NCI-H82 treated with DMSO at 0.1 percent for 48 hours (cell line): ENCODE measurements around the gene LTBR.
A peak's percentile ranks its signal among the peaks of the same experiment; 100 is the strongest.

ENCODE experiments used
- DNase-seq: peaks from one replicate; lab custom pipeline; 2025; ENCODE audit not compliant: unreplicated experiment; lab: John Stamatoyannopoulos, UW

Gene LTBR

DNA sequence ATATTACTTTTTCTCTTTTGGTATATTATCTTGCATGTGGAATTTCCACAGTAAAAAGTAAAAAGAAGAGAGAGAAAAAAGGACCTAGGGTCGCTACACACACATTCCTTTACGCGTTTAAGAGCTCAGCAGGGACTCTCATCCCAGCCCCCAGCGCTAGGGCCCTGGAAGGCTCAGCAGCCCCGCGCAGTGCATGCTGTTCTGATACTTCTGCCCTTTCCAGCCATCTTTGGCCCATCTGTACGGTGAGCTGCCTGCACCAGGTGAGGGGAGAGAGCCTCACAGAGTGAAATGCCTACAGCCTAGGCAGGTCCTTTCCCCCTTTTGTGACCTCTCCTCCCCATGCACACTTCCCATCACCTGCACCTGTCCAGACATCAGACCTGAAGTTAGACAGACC is 1.6 kb upstream of the LTBR start:
- DNase-seq, result no peak

DNA sequence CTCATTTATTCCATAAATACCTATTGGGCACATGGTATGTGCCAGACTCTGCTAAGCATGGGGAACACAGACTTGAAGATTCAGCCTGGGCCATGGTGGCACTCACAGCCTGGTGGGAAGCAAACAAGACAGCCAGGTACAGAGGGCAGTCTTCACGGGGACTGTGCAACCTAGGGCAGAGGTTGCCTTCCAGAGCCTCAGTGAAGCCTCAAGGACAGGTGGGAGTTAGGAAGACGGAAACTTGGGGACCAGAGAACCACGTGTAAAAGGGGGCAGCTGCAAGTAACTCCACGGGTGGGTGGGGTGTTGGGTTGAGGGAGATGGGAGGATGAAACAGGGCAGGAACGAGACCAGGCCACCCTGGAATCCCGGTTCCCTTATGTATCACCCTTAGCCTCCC is 980 bp upstream of the LTBR start:
- no peak for DNase-seq

DNA sequence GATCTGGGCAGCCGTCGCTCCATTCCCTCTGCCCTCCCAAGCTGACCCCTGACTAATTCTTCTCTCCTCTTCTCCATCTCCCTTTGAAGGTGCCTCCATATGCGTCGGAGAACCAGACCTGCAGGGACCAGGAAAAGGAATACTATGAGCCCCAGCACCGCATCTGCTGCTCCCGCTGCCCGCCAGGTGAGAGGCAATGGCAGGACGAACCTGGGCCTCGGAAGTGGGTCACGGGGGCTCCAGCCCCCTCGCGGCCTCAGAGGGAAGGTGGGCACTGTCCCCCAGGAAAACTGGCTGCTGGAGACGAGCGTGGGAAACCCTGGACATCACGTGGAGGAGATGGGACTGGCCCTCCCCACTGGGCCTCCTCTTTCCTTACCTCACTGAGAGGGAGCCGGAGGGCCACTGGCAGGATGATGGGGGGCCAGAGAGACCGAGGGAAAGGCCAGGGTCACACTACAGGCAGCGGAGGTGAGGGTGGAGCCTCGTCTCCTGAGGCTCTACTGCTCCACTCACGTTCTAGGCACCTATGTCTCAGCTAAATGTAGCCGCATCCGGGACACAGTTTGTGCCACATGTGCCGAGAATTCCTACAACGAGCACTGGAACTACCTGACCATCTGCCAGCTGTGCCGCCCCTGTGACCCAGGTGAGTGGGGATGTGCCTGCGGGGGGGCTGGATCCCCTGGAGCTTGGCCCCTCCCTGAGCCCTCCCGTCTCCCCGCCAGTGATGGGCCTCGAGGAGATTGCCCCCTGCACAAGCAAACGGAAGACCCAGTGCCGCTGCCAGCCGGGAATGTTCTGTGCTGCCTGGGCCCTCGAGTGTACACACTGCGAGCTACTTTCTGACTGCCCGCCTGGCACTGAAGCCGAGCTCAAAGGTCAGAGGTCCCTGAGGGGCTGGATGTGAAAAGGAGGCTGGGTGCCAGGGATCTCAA is 806 bp downstream of the LTBR start:
- DNase-seq, result no peak

DNA sequence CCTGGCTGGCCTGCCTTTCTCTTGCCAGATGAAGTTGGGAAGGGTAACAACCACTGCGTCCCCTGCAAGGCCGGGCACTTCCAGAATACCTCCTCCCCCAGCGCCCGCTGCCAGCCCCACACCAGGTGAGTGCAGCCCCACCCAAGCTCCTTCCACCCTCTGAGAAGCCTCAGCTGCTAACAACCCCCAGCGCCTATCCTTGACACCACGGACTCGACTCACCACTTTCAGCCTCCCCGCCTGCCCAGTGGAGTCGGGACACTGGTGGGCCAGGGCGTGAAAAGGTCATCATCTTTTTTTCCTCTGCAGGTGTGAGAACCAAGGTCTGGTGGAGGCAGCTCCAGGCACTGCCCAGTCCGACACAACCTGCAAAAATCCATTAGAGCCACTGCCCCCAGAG is 2.1 kb downstream of the LTBR start:
- DNase-seq, result no peak

DNA sequence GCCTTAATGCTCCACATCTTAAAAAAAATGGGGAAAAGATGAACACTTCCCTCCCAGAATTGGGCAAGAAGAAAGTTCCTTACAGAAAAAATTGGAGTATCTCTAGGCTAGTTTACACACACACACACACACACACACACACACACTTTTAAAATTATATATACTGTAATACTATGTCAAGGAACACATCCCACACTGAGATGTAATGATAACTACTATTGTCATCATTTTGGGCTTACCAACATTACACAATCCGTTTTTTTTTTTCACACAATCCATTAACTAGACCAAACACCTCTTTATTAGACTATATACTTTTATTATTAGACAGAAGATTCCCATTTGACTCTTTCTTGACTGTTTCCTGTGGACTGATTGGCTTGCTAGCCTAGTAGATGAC is 2.5 kb downstream of the LTBR start:
- no peak for DNase-seq

DNA sequence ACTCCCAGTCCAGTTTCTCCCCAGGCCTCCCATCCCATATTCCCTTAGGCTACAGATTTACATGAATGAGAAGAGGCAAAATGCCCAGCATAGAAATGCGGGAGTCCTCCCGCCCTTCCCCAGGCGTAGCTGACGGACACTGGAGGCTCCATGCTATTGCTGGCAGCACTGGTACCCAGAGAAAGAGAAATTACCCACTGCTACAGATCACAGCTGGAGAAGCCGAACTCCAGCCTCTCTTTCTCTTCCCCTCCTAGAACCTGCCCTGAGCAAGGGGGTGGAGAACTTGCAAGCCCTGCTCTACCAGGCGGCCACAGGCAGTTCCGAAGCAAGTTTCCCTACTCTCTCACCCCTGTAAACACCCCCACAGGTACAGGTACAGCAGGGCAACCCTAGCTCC is 3.6 kb downstream of the LTBR start:
- no peak for DNase-seq

DNA sequence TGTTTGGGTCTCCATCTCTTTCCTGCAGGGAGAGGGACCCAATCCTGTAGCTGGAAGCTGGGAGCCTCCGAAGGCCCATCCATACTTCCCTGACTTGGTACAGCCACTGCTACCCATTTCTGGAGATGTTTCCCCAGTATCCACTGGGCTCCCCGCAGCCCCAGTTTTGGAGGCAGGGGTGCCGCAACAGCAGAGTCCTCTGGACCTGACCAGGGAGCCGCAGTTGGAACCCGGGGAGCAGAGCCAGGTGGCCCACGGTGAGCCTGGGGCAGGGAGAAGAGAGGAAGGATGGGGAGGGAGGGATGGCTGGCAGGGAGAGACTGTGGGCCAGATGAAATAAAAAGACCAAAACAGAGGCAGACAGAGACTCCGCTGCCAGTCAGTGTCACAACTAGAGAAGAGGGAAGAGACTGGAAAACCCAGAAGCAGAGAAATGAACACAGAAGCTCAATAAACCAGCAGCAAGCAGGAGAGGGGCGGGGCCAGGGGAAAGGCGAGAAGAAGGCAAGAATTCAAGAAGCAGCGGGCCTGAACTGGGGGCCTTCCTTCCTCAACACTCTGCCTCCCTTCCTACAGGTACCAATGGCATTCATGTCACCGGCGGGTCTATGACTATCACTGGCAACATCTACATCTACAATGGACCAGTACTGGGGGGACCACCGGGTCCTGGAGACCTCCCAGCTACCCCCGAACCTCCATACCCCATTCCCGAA is 6.3 kb downstream of the LTBR start:
- DNase-seq, result no peak

DNA sequence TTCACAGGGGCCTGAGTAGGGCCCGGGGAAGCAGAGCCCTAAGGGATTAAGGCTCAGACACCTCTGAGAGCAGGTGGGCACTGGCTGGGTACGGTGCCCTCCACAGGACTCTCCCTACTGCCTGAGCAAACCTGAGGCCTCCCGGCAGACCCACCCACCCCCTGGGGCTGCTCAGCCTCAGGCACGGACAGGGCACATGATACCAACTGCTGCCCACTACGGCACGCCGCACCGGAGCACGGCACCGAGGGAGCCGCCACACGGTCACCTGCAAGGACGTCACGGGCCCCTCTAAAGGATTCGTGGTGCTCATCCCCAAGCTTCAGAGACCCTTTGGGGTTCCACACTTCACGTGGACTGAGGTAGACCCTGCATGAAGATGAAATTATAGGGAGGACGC is 7.1 kb downstream of the LTBR start:
- DNase-seq, result no peak

DNA sequence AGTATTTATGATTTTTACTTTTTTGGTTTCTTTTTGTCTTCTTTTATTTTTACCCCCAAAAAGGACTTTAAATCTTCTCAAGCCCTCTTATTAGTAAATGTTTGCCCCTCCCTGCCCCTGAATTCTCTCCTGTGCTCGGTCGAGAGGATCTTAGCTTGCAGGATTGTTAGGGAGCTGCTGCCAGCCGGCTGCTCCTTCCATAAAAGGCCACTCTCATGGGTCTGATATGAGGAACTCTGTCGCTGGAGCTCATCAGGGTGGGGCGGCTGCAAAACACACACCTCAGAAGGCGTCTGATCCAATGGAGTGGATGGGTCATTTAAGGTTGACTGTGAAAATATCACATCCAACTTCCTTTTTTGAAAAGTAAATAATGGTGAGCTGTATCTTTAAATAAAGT is 8.5 kb downstream of the LTBR start:
- no peak for DNase-seq

DNA sequence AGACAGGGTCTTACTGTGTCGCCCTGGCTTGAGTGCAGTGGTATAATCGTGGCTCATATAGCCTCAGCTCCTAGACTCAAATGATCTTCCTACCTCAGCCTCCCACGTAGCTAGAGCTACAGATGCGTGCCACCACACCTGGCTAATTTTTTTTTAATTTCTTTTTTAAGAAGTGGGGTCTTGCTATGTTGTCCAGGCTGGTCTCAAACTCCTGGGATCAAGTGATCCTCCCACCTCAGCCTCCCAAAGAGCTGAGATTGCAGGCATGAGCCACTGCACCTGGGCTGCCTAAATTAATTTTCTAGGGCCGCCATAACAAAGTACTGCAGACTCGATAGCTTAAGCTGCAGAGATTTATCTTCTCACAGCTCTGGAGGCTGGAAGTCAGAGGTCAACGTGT is 9.1 kb downstream of the LTBR start:
- DNase-seq, result no peak

DNA sequence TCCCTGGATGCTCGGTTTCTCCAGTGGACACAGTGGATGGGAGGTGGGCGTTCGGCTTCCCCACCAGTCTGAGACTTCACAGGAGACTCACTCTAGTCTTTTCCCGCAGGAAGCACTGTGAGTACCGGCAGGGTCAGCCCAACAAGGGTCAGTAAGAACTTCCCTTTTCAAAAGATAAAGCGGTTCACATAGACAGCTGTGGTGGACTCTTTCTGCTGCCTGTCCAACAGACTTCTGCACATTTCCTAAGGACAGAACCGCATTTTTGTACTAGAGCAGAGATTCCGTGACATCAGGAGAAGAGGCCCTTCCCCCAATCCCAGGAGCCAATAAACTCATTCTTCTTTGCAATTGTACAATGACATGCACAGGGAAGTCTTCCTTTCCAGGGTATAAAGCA is 10.4 kb downstream of the LTBR start:
- no peak for DNase-seq

DNA sequence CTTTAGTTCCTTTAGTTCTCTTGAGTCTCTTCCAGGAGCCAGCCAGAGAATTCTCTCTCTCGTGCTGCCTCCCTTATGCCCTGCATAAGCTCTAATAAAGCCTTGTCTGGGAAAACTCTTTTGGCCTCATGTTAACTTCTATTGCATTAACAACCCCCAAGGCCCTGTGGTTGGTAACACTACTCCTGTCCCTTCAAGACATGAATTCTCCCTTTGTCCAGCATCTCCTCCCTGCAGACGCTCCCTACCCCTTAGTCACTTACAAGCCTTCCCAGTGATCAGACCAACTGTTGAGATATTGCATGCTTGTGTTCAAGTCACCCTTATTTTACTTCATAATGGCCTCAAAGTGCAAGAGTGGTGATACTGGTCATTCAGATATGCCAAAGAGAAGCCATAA is 12.1 kb downstream of the LTBR start:
- DNase-seq, result no peak

DNA sequence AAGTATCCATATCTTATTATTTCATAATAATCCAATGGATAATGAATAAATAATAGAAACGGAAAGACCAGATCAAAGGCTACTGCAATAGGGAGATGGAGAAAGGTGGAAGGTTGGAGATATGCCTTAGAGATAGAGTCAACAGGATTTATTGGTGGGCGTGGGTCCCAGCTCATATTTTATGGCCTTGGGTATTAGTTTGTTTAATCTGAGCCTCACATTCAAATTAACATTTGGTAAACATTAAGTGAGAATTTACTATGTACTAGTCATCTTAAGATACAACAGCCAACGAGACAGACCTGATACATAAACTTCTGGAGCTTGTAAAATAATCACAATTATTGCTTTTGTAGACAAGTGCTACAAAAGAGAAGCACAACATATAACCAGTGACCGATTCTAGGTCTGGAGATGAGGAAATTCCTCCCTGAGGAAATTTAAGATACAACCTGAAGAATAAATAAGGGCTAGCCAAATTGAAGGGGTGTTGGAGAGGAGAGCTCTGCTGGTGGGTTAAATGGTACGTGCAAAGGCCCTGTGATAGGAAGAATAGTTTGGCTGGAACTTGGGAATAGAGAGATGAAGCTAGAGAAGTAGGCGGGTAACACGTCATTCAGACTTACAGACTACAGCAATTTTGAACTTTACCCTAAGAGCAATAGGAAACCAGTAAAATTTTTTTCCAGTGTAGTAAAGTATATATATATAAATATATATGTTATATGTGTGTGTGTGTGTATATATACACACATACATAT is 16.1 kb downstream of the LTBR start:
- DNase-seq, result no peak

DNA sequence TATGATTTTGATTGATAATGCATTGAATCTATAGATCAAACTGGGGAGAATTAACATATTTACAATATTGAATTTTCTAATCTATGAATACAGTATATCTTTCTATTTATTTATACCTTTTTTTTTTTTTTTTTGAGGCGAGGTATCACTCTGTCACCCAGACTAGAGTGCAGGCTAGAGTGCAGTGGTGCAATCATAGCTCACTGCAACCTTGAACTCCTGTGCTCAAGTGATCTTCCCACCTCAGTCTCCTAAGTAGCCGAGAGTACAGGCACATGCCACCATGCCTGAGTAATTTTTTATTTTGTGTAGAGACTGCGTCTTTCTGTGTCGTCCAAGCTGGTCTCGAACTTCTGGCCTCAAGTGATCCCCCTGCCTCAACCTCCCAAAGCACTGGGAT is 20.4 kb downstream of the LTBR start:
- DNase-seq, result no peak

DNA sequence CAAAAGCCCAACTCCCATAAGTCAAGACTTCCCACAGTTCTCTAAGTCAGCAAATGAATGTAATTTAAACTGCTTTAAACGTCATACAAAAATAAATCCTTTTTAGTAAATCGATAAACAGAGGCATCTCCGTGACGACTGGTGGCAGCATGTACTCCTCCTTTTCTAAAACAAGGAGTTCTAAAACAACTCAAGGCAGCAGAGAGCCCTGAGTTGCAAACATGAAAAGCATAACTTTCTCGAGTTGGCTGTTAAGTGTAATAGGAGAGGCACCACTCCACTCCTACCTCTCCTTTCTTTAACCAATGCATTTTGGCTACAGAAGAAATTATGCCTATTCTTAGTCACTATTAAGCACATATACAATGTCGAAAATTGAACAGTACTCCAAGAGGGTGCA is 22.0 kb downstream of the LTBR start:
- no peak for DNase-seq

DNA sequence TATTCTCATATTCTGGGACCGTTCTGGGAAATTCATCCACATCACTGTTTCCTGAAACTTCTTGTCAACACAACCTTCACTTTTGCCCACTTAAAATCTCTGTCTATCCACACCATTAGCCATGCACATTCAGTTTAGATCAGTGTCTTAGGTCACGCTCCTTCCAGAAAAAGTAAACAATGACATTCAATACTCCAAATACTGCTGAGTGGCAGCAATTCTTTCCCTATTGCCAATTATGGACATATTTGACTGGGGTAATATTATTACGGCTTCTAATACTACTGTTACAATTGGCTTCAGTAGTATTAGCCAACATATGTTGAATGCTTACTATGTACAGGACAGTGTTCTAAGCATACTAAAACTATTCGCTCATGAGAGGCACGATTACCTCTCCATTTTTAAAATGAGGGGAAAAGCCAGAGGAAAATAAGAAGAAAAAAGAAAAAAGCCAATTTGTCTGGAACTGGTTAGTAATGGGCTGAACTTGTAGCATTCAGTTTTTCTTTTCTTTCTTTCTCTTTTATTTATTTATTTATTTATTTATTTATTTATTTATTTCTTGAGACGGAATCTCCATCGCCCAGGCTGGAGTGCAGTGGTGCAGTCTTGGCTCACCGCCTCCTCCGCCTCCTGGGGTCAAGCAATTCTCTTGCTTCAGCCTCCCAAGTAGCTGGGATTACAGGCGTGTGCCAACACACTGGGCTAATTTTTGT is 23.4 kb downstream of the LTBR start:
- no peak for DNase-seq

DNA sequence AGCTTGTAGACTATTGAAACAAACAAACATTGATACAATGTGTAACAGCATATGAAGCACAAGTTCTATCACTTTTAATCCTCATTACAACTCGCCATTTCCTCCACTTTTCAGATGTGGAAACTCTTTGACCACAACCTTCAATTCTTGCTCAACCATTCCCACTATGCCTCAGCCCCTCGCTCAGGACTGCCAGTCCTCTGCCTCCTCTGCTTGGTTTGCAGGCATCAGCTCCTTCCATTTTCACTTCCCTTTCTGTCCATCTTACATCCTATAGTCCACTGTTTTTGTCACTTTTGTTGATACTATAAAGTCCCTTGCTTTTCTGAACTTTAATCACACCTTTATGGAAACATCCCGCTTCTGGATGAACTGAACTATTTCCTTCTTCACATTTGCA is 32.6 kb downstream of the LTBR start:
- DNase-seq, result no peak

DNA sequence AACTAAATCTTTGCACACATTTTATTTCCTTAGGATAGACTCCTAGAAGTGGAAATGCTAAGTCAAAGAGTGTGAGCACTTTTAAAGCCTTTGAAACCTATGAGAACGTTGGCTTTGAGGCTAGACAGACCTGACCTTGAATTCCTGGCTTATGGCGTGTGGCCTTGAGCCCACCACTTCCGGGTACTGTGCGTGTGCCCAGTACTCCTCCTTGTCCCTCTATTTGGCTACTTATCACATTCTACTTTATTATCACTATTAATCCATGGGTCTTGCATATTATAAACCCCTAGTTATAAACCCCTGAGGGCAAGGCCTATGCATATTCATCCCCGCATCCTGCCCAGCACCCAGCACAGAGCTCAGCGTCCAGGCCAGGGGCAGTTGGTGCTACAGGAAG is 34.8 kb downstream of the LTBR start:
- no peak for DNase-seq

DNA sequence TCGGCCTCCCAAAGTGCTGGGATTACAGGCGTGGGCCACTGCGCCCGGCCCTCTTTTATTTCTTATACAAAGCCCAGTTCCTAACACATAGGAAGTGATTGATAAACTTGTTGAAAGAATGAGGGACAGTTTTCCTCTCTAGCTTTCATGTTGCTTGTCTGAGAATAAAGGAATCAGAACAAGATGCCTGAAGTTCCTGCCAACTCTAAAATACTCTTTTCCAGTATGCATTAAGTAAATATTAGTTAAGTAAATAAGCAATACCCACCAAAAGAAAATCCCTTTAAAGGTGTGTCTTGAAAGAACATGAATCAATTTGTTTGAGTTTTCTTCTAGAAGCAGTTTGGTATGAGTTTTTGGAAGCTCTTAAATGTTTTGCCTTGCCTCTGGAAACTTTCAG is 36.4 kb downstream of the LTBR start:
- no peak for DNase-seq

DNA sequence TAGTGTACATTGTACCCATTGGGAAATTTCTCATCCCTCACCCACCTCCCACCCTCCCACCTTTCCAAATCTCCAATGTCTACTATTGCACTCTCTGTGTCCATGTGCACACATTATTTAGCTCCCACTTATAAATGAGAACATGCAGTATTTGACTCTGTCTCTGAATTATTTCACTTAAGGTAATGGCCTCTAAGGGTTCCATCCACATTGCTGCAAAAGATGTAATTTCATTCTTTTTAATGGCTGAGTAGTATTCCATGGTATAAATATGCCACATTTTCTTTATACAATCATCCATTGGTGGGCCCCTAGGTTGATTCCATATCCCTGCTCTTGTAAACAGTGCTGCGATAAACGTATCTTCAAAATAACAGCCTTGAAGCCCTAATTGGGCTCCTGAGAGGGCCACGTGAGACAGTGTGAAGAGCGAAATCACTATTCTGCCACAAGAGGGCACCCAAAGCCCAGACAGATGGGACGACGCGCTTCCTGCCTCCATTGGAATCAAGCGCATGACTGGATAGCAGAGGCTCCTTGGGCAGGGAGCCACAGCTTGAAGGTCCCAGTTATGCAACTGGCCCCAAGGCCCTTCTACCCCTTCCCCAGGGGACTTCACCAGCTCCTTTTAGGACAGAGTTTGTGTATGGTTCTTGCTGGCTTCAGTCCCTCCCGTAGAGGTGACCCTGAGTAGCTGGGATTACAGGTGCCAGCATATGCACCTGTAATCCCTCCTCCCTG is 39.5 kb downstream of the LTBR start:
- peak; percentile 84 for DNase-seq

DNA sequence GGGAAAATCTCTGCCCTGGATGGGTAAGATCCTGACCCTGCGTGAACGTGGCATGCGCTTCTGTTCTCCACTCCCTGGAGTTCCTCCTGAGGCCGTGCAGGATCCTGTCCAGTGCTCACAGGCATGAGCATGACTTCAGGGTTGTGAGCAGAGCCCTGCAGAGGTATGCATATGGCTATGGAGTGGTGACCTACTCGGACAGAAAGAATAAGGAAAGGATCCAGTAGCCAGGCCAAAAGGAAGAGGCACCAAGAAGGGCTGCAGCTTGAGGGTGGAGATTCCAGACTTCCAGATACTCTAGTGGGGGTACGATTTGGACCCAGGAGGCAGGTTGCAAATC is 40.0 kb downstream of the LTBR start:
- no peak for DNase-seq
